ENCODE results near the gene TOMM6.

The TOMM6 gene

GRCh38 chr6:41787219-41787917 lies at the start of gene TOMM6:
Gene TOMM6, plus strand, starts transcription at chr6:41787694. Its CDS starts 4 bp downstream, at chr6:41787698.
- DNase-seq, result peak; percentile 90 to 94

DNA sequence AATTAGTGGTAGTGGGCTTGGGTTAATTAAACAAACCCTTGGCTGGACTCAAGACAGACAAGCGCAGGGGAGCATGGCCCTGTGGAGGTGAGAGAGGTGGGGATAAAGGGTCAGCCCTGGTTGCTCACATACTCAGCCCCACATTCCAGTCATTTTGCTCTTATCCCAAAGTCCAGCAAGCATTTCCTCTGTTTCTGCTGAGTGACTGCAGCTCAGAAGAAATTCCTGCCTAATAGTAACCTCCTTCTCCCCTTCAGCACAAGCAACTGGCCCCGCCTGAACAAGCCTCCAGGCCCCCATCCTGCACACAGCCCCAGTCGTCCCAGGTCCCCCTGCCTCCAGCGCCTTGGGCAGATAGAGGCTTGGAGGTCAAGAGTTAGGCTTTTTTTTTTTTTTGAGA lies 48.5 kb upstream of the TOMM6 start:
- DNase-seq, result no peak

DNA sequence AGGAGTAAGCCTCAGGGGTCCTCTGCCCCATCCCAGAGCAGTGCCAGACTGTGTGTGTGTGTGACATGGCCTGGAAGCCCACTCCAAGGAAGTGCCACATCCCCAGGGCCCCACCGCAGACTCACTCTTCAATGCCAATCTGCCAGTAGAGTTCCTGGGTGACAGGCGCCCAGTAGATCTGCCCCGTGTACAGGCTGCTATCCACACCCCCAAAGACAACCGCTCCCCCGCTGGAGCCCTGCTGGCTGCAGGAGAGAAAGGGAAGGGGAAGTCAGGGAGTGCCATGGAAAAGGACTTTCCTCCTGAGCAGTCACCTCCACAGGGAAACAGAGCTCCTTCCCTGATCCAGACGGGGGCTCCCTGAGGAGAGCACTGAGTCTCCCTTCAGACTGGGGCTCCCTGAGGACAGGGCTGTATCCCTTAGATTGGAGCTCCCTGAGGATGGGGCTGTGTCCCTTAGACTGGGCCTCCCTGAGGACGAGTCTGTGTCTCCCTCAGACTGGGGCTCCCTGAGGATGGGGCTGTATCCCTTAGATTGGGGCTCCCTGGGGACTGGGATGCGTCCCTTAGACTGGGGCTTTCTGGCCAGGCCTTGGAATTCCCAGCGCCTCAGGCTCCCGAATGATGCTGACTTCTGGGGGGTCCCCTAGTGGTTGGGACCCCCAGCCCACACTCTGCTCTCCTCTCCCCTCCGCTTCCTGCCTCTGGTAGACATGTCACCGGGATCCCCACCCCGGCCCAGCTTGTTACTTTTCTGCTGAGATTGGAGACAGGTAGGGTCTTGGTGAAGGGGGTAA lies 46.9 kb upstream of the TOMM6 start:
- DNase-seq, result no peak

GRCh38 chr6:41741625-41742490 lies 45.6 kb upstream of the TOMM6 start:
- DNase-seq, result no peak

DNA sequence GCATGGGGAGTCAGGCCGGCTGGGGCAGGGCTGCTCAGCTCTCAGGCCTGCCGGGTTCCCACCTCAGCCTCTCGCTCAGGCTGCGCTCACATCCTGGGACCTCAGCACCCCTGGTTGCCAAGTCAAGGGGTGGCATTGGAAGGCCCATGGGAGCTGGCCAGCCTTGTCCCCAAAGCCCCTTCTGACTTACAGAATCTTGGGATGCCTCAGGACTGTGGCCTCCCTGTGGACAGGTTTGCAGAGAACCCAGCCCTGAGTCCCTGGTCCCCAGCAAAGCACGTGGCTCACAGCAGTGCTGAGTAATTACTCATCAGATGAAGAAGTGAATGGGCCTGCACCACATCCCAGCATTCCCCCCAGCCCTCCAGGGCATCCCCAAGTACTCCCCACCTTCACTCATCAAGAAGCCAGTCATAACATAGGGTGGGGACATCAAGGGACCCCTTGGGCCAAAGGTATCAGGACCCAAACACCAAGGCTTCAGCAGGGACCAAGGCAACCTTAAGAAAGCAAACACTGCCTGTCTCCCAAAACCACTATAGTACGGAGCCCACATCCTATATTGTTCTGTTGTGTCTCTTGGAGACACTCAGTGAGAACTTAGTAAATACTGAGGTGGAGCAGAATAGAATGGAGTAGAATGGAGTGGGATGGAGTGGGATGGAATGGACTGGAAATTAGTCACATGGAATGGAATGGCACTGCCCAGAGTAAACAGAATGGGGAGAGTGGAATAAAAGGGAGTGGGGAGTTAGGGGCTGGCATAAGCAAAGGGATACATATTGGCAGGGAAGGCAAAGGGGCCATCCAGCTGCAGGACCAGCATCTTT lies 43.9 kb upstream of the TOMM6 start:
- DNase-seq, result no peak

GRCh38 chr6:41744236-41744787 lies 43.2 kb upstream of the TOMM6 start:
- DNase-seq, result no peak

GRCh38 chr6:41746107-41746506 lies 41.4 kb upstream of the TOMM6 start:
- no peak for DNase-seq

DNA sequence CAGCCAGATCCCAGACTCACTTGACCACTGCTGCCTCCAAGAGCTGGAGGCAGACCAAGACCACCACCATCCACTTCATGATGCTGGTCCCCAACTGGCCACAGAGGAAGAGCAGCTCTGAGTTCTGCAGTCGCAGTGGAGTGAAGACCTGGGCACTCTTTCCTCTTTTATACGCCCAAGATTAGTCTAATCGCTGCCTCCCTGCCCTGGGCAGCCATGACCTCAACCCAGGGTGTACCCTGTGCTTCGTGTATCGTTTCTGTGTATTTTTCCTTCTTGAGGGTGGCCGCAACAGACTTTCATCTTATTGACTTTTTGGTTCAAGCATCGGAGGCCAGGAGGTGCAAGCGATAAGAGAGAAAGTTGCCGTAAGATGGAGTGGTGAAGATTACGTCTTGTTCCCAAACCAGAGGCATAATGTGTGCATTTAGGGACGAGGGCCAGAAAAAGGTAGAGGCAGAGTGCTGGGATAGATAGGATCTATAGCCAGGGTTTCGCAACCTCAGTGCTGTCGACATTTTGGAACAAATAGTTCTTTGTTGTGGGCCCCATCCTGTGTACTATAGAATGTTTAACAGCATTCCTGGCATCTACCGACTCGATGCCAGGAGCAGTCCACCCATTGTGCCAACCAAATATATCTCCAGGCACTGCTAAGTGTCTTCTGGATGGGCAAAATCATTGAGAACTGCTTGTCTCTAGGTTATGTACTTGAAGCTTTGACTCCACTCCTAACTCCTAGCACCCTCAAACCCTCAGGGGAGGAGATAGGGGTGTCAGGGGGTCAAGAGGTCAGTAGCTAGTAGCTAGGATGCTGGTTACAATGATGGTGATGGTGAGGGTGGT lies 40.0 kb upstream of the TOMM6 start, which contains the start of gene PGC:
Gene PGC, minus strand, starts transcription at position 142 of the 846 bp plus-strand sequence. Its CDS starts 63 bp downstream, at position 79.
- no peak for DNase-seq

DNA sequence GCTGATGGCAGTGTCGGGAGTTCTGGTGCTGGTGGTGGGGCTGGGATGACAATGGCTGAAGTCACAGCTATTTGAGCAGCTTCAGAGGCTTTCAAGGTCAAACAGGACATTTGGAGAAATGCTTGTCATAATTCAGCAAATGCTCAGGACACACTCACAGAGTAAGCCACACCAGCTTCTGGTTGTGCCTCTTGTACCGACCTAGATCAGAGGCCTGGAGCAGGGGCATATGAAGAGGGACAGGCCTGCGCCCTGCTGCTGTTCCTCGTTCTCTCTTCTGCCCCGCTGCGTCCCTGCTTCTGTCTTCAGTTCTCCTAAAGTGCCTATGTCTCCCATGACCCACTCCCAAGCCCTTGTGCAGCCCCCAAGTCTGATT lies 39.4 kb upstream of the TOMM6 start:
- DNase-seq, result no peak

DNA sequence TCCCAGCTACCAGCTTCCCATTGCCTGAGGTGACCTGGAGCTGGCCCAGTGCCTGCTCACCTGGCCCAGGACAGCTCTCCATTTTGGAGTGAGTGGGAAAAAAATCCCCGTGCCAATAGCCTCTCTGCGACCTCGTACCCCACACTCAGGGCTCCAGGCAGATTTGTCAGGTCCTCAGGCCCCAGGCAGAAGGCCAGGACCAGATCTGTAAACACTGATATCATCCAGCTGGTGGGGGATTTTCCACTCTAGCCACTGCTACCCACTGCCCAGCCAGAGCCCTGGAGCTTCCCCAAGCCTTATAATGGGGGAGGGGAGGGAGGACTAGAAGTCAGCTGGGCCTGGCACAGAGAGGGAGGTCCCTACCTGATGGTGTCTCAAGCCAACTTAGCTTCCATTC lies 39.0 kb upstream of the TOMM6 start:
- DNase-seq, result no peak

DNA sequence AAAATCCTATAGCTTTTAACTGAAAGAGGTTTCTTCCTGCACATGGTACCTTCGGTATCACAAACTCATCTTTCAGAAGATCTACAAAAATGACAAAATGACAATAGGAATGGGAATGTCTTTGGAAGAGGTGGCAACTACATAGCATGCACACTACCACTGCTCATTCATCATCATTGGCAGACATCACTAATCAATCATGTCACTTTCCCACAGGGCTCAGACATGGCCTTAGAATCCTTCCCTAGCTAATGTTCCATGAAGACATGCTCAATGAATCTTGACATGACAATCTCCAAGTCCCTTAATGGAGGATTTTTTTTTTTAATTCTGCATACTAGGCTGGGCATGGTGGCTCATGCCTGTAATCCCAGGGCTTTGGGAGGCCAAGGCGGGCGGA lies 37.1 kb upstream of the TOMM6 start:
- no peak for DNase-seq

GRCh38 chr6:41755895-41756294 lies 31.6 kb upstream of the TOMM6 start:
- no peak for DNase-seq

GRCh38 chr6:41756354-41756753 lies 31.1 kb upstream of the TOMM6 start:
- DNase-seq, result no peak

DNA sequence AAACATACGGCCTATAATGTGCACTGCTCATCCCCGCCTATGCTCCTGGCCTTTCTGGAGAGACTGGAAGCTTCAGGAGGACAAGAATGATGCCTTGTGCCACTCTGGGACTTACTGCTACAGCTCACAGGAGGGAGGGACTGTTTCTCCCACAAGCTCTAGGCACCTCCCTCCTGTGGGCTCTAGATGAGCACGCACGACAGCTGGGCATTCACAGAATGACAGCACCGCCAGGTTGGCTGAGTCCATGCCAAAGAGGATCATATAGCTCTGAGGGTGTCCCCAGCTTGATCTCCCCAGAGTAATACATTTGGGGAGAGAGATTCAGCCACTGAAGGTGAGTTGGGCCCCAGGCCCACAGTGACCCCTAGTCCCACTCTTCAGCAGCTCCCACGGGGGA lies 30.2 kb upstream of the TOMM6 start:
- DNase-seq, result no peak

DNA sequence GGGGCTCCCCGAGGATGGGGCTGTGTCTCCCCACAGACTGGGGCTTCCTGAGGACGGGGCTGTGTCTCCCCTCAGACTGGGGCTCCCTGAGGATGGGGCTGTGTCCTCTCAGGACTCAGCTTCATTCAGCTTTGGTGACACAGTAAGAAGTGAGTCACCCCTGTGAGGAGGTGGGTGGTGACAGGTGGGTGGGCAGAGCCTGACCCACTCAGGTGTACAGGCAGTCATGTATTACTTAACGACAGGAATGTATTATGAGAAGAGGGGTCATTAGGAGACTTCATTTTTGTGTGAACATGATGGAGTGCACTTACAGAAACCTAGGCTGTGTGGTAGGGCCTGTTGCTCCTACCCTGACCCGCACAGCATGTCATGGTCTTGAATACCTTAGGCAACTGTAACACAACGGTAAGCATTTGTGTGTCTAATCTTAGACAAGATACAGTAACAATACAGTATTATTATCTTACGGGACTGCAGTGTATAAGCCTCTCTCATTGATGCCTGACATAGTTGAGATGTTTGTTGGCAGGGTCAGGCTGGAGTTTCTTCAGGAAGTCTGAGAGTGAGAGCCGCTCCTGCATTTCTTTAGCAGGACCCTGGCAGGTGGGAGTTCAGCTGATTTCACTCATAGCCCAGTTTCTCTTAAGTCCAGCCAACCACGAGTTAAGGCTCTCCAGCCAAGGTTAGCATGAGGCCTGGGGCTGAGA lies 29.4 kb upstream of the TOMM6 start:
- DNase-seq, result no peak

- DNase-seq, result no peak
These were observed 28.9 kb upstream of the TOMM6 start for GRCh38 chr6:41758641-41759035.

DNA sequence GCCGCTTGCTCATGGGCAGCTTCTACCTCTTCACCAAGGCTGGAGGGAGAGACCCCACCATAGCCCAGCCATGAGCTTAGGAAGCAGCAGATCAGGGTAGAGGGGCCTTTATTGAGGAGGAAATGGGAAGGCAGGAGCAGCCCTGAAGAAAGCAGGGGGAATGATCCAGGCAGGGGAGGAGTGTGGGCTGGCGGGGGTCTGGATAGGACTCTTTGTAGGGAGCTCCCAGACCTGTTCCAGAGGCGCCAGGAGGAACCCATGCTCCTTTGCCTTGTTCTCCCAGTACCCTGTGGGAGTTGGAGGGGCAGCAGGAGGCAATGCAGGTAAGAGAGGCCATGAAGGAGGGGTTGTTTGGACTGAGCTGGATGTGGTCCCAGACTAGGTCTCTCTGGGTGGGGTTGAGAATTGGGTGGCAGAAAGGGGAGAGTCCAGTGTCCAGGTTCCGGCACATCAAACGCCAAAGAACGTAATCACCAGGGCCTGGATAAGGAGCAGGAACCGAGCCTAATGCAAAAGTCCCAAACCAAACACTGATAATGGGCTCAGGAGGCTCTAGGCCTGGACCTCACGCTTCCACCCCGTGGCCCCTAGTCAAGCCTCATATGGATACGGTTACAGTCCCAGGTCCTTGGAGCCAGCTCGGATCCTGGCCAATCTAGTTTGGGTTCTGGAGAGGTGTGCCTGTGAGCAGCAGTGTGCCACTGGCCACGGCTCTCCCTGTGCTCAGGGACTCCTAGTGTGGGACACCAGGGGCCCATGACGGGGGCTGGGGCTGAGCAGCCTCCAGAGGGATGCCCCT lies 28.2 kb upstream of the TOMM6 start:
- no peak for DNase-seq

GRCh38 chr6:41759905-41760579 lies 27.5 kb upstream of the TOMM6 start:
- DNase-seq, result no peak

DNA sequence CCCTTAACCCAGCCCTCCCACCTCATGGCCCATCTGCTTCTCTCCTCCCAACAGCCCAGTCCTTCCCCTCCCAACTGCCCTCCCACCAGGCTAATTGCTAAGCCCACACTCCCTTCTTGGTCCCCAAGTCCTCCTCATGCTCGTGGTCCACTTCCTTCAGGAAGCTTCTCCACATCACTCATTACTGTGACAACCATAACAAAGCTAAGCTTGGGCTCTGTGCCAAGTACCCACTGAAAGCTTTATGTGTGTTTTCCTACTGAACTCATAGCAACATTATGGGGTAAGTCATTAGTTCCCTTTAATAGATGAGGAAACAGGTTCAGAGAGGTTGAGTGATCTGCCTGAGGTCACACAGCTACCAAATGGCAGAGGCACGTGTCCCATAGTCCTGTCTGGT lies 24.0 kb upstream of the TOMM6 start:
- no peak for DNase-seq
